Measurements from ENCODE around the gene DBNL. TPM values are rescaled to one million over a fixed set of nuclear protein-coding genes. Genes with fewer than 3 reads are reported as not detected.

DBNL gene
- total RNA-seq, 1 experiment from 2014 or later, result 111 TPM

GRCh38 chr7:44046321-44047061 is 2.0 kb downstream of the DBNL start:
- CTCF ChIA-PET, result no interaction called here
- no peak for ATAC-seq
- intact Hi-C loops (cut with micrococcal nuclease; ENCODE audit: unreplicated experiment), result no loop called here
- H3K36me3 ChIP-seq (ENCODE audit: control insufficient read depth, insufficient read depth, low read length), result peaks cover 2% of the 10 kb centered on the region; the same call in 1 of the 2 replicates
- in situ Hi-C loops (cut with HindIII; ENCODE audit: low pct_unique_long_range_greater_than_20kb, low sequenced_read_pairs), result no loop called here
- H3K27ac ChIP-seq (ENCODE audit: low read length), result no peak overlapping the region
- no peaks in the 10 kb centered on the region for H3K27me3 ChIP-seq (ENCODE audit: control insufficient read depth, insufficient read depth, low read length)
- POLR2A ChIA-PET, result no interaction called here
- H3K4me1 ChIP-seq (ENCODE audit: control insufficient read depth, insufficient read depth, low read length), result peaks cover 6% of the 10 kb centered on the region; the same call in 1 of the 2 replicates
- no peaks in the 10 kb centered on the region for H3K9me3 ChIP-seq (ENCODE audit: control insufficient read depth, insufficient read depth, low read depth, low read length)
- DNase-seq (ENCODE audit: low read depth, low spot score), result no peak
- BruUV-seq (replicated peaks), result no TSS peak
- peak overlapping the region in 1 of 2 experiments; percentile 6; a peak in 1 of 4 replicates for H3K4me3 ChIP-seq (ENCODE audit: low read depth in 2 of 2, low read length in 2 of 2)
- TF ChIP-seq TCF7L2 (IDR thresholded peaks at IDR 0.05; ENCODE audit: low read depth, low read length), result no peak
- TF ChIP-seq CTCF (IDR thresholded peaks at IDR 0.05), result no peak
- TF ChIP-seq REST (IDR thresholded peaks at IDR 0.05; ENCODE audit: insufficient read depth in 1 of 2, low read depth in 2 of 2, low read length in 1 of 2), result no peak
- no peak for TF ChIP-seq SIN3A (IDR thresholded peaks at IDR 0.05; ENCODE audit: borderline replicate concordance, insufficient read depth, low read depth, low read length)
- TF ChIP-seq POLR2AphosphoS5 (IDR thresholded peaks at IDR 0.05; ENCODE audit: low read depth, low read length), result no peak

GRCh38 chr7:44048031-44048795 is 3.7 kb downstream of the DBNL start:
- Histone ChIP-seq H3K9me3 (ENCODE audit: control insufficient read depth, insufficient read depth, low read depth, low read length) (no peaks in the 10 kb centered on the region), H3K4me3 (ENCODE audit: low read depth in 2 of 2, low read length in 2 of 2) (no peak overlapping the region), H3K36me3 (ENCODE audit: control insufficient read depth, insufficient read depth, low read length) (peaks cover 5% of the 10 kb centered on the region; the same call in 1 of the 2 replicates), H3K4me1 (ENCODE audit: control insufficient read depth, insufficient read depth, low read length) (peaks cover 6% of the 10 kb centered on the region; the same call in 1 of the 2 replicates), H3K27ac (ENCODE audit: low read length) (no peak overlapping the region), H3K27me3 (ENCODE audit: control insufficient read depth, insufficient read depth, low read length) (no peaks in the 10 kb centered on the region)
- POLR2A ChIA-PET, result no interaction called here
- CTCF ChIA-PET, result no interaction called here
- intact Hi-C loops (cut with micrococcal nuclease; ENCODE audit: unreplicated experiment), result no loop called here
- BruUV-seq (replicated peaks), result no TSS peak
- ATAC-seq, result no peak
- TF ChIP-seq CTCF (IDR thresholded peaks at IDR 0.05), result no peak
- in situ Hi-C loops (cut with HindIII; ENCODE audit: low pct_unique_long_range_greater_than_20kb, low sequenced_read_pairs), result no loop called here
- DNase-seq (ENCODE audit: low read depth, low spot score), result no peak
